Epithelial cell of esophagus (primary cell): ENCODE measurements around the gene HPSE2.
A peak's percentile ranks its signal among the peaks of the same experiment; 100 is the strongest.

Experiments used
- DNase-seq: peaks from one replicate; pipeline ENCODE4 v3.0.0; 2010; ENCODE audit warnings: low read depth
- H3K4me3 ChIP-seq: 2 replicates; pipeline ENCODE4 v1.5.1; 2011; ENCODE audit warnings: mild to moderate bottlenecking, low read length, control low read depth
- TF ChIP-seq, protein P1 (sequence below): IDR thresholded peaks from 2 replicates; pipeline ENCODE4 v1.5.1; 2011; ENCODE audit warnings: low read depth, mild to moderate bottlenecking, low read length, control low read depth, inconsistent platforms; ENCODE audit not compliant: insufficient read depth; ENCODE audit errors: missing control alignments

Gene HPSE2

DNA sequence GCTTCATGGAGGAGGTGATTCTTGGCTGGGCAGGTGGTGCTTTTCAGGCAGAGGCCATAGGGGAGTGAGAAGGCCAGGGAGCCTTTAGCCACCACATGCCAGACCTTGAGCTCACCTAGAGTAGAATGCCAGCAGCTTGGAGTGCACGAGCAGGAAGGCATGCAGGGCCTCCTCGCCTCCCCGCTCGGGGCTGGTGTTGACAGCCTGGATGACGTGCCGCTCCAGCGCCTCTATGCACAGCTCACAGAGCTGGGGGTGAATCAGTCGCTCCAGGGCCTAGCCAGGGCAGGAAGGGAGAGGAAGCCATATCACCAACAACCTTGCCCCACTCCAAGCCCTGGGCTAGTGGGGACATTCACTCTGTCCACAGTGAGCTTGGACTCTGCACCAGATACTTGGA, 804.6 kb downstream of the HPSE2 start:
- no peak overlapping the region for H3K4me3 ChIP-seq
- DNase-seq, result peak; percentile 27
- TF ChIP-seq, protein P1, sequence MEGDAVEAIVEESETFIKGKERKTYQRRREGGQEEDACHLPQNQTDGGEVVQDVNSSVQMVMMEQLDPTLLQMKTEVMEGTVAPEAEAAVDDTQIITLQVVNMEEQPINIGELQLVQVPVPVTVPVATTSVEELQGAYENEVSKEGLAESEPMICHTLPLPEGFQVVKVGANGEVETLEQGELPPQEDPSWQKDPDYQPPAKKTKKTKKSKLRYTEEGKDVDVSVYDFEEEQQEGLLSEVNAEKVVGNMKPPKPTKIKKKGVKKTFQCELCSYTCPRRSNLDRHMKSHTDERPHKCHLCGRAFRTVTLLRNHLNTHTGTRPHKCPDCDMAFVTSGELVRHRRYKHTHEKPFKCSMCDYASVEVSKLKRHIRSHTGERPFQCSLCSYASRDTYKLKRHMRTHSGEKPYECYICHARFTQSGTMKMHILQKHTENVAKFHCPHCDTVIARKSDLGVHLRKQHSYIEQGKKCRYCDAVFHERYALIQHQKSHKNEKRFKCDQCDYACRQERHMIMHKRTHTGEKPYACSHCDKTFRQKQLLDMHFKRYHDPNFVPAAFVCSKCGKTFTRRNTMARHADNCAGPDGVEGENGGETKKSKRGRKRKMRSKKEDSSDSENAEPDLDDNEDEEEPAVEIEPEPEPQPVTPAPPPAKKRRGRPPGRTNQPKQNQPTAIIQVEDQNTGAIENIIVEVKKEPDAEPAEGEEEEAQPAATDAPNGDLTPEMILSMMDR, result no peak

DNA sequence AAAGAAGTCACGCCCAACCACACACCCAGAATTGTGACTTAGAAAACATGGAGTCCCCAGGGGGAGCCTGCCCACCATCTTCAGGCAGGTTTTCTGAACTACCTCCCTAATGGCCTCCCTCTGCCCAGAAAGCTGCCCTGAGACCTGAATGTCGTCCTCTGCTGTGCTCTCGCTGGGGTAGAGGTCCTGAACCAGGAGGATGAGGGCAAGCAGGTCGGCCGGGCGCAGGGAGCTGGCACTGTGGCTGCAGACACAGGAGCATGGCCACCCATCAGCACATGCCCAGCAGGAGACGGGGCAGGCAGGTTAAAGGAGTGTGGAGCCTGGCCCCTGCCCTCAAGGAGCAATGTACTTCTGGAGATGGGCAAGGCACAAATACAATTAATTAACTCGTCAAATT, 805.2 kb downstream of the HPSE2 start:
- TF ChIP-seq, protein P1, result no peak
- DNase-seq, result no peak
- no peak overlapping the region for H3K4me3 ChIP-seq

DNA sequence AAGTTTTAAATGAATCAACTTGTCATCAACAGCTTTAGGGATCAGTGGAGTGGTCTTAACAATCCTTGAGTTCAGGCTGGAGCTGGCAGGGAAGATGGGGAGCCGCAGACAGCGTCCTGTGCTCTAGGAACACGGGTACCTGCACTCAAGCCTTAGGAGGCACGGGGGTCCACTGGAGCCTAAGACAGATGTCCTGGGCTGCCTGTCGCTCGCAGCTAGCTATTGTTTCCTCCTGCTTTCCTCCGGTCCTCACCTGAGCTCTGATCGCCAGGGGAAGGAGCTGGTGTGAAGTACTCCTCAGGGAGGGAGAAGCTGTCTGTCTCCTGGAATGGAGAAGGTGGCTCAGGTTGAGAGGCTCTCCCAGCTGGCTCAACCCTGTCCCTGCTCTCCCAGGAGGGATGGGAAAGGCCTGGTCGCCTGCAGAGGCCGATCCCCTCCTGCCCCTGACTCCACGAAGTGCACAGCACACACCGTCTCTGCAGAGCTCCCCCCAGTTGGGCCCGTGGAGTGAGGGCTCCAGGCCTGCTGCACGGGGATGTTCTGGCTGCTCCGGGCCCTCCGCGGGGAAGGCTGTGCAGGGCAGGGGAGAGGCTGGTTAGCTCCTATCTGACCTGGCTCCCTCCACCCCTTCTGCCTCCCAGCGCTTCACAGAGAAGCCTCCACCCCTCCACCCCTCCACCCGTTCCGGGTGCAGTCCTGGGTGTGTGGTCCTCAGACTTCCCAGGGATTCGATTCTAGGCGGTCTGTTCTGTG, 806.2 kb downstream of the HPSE2 start:
- no peak for DNase-seq
- no peak overlapping the region for H3K4me3 ChIP-seq
- TF ChIP-seq, protein P1, result no peak

DNA sequence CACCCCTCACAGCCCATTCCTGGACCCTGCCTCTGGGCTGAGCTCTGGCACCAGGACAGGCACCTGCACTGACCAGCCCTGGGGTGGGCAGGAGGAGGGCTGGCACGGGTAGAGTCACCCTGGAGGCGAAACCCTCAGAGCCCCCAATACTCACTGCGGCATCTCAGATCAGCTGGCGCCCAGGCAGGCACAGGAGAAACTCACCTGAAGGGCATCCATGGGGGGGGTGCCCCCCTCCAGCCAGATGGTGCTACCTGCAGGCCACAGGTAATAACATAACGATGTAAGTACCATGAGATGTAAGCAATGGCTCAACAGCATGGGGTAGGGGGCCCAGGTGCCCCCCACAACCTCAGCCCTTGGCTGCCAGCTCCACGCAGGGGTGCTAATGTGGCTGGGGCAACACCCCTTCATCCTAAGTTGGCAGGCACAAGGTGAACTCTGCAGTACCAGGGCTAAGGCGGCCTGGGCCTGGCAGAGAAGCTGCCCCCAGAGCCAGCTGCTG, 808.6 kb downstream of the HPSE2 start:
- no peak for DNase-seq
- TF ChIP-seq, protein P1, result no peak
- H3K4me3 ChIP-seq, result no peak overlapping the region

DNA sequence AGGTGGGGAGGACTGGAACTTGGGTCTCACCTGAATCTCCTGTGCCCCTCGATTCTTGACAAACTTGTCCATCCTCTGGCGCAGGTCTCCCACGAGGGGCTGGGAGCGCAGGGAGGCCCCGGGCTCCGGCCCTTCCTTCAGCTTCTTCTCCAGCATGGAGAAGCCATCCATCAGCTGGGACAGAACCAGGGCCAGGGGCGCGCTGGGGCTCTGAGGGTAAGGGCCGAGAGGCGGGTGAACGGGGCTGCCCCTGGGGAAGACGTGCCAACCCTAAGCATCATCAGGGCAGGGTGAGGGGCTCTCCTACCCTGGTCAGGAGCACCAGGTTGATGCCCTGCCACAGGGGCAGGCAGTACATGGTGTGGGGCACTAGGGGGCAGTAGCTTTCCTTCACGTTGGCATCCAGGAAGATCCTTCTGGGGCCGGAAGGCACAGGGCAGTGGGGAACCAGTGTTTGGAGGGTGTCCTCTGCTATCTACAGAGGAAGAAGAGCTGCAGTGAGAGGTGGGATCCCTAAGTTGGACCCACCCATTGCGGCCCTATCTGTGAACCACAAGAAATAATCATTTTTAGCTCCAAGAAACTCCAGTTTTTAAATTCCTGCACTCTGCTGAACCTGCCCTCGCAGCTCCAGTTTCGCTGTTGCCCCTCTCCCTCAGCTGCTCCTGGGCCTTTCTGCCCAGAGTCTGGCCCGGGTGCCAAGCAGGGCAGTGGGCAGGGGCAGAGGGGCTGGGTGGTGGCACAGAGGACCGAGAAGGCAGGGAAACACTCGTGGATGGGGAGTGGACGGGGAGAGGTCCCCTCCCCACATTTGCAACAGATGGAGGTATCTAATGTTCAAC, 809.9 kb downstream of the HPSE2 start:
- no peak overlapping the region for H3K4me3 ChIP-seq
- DNase-seq, result peak; percentile 59
- TF ChIP-seq, protein P1, result peak; percentile 70

DNA sequence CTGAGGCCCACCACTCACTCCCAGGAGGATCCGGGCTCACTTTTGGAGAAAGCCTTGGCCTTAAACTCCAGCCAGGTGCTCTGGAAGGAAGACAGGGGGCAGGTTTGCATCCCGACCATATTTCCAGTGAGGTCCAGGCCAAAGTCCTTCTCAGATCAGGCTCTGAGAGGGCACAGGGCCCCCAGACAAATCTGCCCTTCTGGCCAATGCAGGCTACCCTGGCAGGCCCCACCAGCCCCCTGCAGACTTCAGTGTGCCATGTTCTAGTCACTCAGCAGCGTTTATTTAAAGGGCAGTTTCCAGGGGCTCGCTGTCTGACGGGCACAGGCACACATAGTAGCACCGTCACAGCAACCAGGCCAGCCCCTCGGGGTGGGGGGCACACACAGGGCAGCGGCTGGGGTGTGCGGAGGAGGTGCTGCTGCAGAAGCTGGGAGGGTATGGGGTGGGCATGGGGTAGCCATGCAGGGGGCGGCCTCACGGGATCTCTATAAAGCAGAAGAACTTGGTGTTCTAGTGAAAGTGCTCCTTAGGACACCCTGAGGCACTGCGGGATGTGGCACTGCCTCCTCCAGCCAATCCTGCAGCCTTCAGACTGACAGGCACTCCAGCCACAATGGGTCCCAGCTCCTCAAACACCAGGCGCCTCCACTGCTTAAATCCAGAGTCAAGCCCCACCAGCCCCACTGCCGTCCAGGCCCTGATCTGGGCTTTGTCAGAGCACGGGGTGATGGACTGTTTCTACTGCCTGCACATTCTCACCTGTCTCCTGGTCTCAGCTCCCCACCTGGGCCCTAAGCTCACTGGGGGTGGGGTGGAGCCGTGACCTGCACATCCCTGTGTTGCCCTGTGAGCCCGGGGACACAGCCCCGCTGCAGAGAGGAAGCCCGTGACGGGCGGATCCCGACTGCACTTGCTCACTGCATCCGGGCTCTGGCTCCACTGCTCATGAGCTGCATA, 811.1 kb downstream of the HPSE2 start:
- no peak overlapping the region for H3K4me3 ChIP-seq
- DNase-seq, result no peak

More for the DNA sequence above, 811.1 kb downstream of the HPSE2 start:
- TF ChIP-seq, protein P1, result no peak
